ENCODE results near the gene PARP6. TPM values are rescaled to one million over a fixed set of nuclear protein-coding genes. Genes with fewer than 3 reads are reported as not detected.

The PARP6 gene
- total RNA-seq, 2 experiments from 2014 or later, result 41.4 to 58.2 TPM

DNA sequence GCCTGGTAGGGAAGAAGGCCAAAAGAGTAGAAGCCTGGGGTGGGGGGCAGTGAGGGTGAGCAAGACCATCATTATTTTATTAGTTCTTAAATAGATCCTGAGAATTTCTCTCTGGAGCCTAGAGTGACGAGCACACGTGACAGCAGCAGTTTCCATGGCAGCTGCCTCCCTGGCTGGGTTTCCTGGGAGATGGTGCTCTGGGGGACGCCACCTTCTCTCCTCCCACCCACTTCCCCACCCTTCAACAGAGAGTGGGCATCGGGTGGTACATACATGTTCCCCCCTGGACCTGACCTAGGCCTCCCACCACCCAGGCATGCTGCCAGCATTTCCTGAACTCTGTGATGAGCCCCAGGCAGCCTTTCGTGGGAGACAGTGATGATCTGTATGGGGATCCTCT, 34.7 kb upstream of the PARP6 start:
- no peak for ATAC-seq
- H3K4me1 Mint-ChIP-seq, result peaks cover 6% of the 10 kb centered on the region
- DNase-seq, result no peak
- intact Hi-C loops (cut with DNase I, micrococcal nuclease), result no loop called here
- H3K9me3 Mint-ChIP-seq (ENCODE audit: low read depth), result no peaks in the 10 kb centered on the region
- POLR2A ChIA-PET, result no interaction called here
- H3K27ac Mint-ChIP-seq, result no peak overlapping the region
- H3K4me3 Mint-ChIP-seq, result no peak overlapping the region
- no peaks in the 10 kb centered on the region for H3K27me3 Mint-ChIP-seq
- CTCF ChIA-PET, result interaction anchor here (0.8 kb wide), 1 partner anchor 11 kb away, joined by 3 read pairs; no protein-coding TSS in a partner anchor
- no peaks in the 10 kb centered on the region for H3K36me3 Mint-ChIP-seq (ENCODE audit: low read depth)

DNA sequence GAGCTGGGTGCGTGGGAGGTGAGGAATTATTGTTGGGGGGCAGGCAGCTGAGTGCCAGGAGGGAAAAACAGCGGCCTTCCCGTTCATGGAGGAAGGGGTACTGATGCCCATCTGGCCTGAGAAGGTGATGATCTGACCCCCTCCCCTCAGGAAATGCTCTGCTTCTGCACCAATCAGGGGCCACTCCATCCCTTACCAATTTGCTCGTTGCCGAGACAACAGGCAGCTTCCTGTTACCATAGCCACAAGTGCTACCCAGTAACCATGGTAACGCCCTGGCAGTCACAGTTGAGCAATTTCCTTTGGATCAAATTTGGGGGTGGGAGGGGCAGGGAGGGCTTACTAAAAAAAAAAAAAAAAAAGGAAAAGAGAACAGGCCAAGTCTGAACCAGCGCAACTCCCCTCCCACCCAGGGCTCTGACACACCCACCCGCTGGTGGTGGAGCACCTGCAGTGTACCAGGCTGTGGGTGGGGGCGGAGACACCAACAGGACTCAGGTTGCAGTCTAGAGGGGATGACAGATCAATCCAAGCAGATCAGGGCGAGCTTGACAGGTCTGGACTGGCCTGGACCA, 33.9 kb upstream of the PARP6 start:
- H3K27ac Mint-ChIP-seq, result no peak overlapping the region

DNA sequence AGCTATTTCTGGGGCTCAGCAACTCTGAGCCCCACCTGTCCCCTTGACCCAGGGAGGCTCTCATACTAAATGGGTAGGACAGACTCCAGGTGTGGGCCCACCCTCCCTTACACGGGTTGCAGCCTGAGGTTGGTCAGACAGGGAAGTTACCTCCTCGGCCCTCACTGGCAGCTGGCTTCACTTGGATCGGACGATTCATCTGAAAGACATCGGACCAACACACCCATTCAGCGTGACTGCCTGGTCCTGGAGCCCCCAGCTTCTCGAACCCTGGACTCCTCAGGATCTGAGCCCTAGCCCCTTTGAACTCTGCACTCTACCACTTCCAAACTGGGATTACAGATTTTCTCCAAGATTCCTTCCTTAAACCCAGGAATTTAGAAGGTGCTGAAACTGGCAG, 32.2 kb upstream of the PARP6 start:
- POLR2A ChIA-PET, result interaction anchor here (1.4 kb wide), 1 partner anchor 78 kb away, joined by 3 read pairs; no protein-coding TSS in a partner anchor
- ATAC-seq, result no peak

More for the DNA sequence above, 33.9 kb upstream of the PARP6 start:
- Mint-ChIP-seq H3K4me1 (peaks cover 6% of the 10 kb centered on the region), H3K36me3 (ENCODE audit: low read depth) (no peaks in the 10 kb centered on the region), H3K4me3 (no peak overlapping the region), H3K27me3 (no peaks in the 10 kb centered on the region), H3K9me3 (ENCODE audit: low read depth) (no peaks in the 10 kb centered on the region)
- ChIA-PET CTCF (no interaction called here), POLR2A (no interaction called here)
- peak; percentile 64 for DNase-seq
- intact Hi-C loops (cut with DNase I, micrococcal nuclease), result no loop called here
- ATAC-seq, result peak; percentile 71

DNA sequence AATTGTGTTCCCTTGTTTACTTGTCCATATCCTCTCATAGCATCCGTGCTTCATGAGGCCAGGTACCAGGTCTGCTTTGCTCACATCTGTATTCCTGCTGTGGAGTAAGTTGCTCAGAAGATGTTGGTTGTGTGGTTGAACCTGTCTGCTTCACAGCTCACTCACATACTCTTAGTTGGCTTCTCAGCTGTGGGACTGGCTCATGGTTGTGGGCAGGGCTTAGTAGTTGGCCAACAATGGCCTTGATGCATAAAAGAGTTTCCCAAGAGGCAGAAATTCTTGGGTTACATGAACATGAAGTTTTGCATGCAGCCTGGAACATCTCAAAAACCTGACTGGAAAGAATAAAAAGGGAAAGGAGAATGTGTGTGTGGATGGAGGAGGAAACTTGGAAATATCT, 30.6 kb upstream of the PARP6 start:
- intact Hi-C loops (cut with DNase I, micrococcal nuclease), result no loop called here

More for the DNA sequence above, 32.2 kb upstream of the PARP6 start:
- H3K27me3 Mint-ChIP-seq, result no peaks in the 10 kb centered on the region
- intact Hi-C loops (cut with DNase I, micrococcal nuclease), result no loop called here
- H3K4me1 Mint-ChIP-seq, result peaks cover 6% of the 10 kb centered on the region
- H3K36me3 Mint-ChIP-seq (ENCODE audit: low read depth), result no peaks in the 10 kb centered on the region
- CTCF ChIA-PET, result interaction anchor here (0.6 to 0.9 kb wide), 4 partner anchors 8 to 21 kb away, joined by 3 read pairs; no protein-coding TSS in a partner anchor
- no peak overlapping the region for H3K27ac Mint-ChIP-seq
- H3K9me3 Mint-ChIP-seq (ENCODE audit: low read depth), result no peaks in the 10 kb centered on the region
- DNase-seq, result no peak
- no peak overlapping the region for H3K4me3 Mint-ChIP-seq

DNA sequence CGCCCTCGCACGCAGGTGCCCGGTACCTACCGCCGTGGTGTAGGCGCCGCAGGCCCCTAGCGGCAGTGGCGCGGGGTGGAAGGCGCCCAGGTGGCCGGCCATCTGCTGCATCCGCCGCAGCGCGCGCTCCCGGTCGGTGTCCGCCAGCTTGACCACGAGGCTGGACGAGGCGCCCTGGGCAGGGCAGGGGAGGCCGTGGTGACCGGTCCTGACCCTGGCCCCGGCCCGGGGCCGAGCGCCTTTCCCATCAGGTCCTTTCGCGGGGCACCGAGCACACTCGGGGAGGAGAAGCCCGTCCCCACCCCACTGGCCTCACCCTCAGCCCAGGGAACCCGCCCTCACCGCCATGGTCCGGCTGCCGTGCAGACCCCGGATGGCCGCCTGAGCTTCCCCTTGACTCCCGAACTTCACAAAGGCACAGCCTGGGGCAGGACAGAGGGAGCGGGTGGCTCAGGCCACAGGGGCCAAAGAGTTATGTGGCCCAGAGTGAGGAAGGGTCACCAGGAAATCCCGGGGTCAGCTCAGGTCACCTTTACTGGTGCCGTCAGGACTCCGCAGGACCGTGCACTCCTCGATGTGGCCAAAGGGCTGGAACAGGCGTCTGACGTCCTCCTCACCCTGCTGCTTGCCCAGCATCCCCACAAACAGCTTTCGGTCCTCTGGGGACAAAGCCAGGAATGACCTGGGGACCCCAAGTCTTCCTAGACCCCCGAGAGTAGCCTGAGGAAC, 17.4 kb upstream of the PARP6 start:
- no peak overlapping the region for H3K27ac Mint-ChIP-seq
- no peaks in the 10 kb centered on the region for H3K36me3 Mint-ChIP-seq (ENCODE audit: low read depth)
- no peak overlapping the region for H3K4me3 Mint-ChIP-seq
- ATAC-seq, result no peak
- POLR2A ChIA-PET, result no interaction called here
- intact Hi-C loops (cut with DNase I, micrococcal nuclease), result no loop called here
- no peaks in the 10 kb centered on the region for H3K9me3 Mint-ChIP-seq (ENCODE audit: low read depth)
- DNase-seq, result no peak
- CTCF ChIA-PET, result interaction anchor here (1.1 kb wide), 1 partner anchor 10 kb away, joined by 3 read pairs; no protein-coding TSS in a partner anchor
- no peaks in the 10 kb centered on the region for H3K27me3 Mint-ChIP-seq
- H3K4me1 Mint-ChIP-seq, result no peaks in the 10 kb centered on the region

More for the DNA sequence above, 30.6 kb upstream of the PARP6 start:
- H3K4me3 Mint-ChIP-seq, result no peak overlapping the region
- no peaks in the 10 kb centered on the region for H3K9me3 Mint-ChIP-seq (ENCODE audit: low read depth)
- POLR2A ChIA-PET, result interaction anchor here (1.4 kb wide), 1 partner anchor 76 kb away, joined by 3 read pairs; no protein-coding TSS in a partner anchor
- peaks cover 6% of the 10 kb centered on the region for H3K4me1 Mint-ChIP-seq
- H3K27ac Mint-ChIP-seq, result no peak overlapping the region
- DNase-seq (no peak), ATAC-seq (no peak)
- no peaks in the 10 kb centered on the region for H3K27me3 Mint-ChIP-seq
- H3K36me3 Mint-ChIP-seq (ENCODE audit: low read depth), result no peaks in the 10 kb centered on the region
- CTCF ChIA-PET, result no interaction called here

DNA sequence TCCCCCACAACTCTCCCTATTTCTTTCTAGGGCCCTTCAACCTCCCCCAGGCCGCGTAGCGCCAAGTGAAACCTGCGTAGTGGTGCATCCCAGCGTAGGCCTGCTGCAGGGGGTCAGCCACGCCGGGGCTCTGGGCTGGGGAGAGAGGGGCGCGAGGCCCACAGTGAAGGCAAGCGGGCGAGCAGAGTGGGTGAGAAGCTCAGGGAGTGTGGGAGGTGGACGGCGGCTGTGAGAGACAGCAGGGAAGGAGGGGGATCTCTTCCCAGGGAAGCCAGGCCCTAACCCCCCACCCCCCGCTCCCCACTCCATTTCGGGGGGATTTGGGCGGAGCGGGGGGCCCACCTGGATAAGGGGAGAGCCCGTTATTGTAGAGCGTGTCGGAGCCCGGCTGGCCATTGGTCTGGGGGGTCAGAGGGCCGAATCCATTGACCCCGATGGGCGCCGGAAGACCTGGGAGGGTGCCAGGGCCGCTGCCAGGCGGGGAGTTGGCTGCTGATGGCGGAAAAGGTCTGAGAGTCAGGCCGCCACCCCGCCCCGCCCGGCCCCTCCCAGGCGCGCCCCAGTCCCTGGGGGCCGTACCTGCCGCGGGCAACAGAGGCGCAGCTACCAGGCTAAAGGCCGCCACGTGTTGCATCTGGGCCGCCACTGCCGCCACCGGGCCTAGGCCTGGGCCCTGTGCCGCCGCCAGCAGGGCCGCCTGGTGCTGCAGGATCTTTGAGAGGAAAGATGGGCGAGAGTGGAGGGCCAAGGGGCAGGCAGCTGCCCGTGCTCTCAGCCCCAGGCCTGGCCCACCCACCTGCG, 16.6 kb upstream of the PARP6 start:
- Mint-ChIP-seq H3K4me1 (no peaks in the 10 kb centered on the region), H3K9me3 (ENCODE audit: low read depth) (no peaks in the 10 kb centered on the region), H3K4me3 (no peak overlapping the region), H3K36me3 (ENCODE audit: low read depth) (no peaks in the 10 kb centered on the region), H3K27me3 (no peaks in the 10 kb centered on the region), H3K27ac (no peak overlapping the region)
- ATAC-seq, result no peak
- DNase-seq, result no peak
- ChIA-PET CTCF (no interaction called here), POLR2A (no interaction called here)
- intact Hi-C loops (cut with DNase I, micrococcal nuclease), result no loop called here

DNA sequence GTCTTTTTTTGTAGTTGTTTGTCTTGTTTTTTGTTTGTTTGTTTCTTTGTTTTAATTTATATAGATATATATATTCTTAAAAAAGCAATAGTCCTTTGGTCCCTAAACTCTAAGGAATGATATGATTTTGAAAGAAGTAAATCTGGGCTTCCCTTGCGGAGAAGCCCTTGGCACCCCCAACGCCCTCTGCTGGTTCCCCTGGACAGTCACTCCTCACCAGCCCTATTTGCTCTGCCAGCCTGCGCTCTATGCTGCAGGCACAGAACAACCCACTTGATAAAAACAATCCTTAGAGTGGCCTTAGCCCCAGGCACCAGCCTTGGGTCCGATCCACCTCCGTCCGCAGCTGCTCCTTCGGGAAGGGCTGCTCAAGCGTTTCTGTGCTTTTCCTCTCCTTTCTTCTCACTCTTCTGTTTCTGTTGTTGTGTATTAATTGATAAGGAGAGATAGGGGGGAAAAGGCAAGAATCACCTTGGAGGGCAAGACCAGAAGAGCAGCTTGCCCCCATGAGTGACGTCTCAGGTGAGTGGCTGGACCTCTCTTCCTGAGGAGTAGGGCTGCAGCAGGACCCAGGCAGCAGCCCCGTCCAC, 13.7 kb upstream of the PARP6 start:
- Mint-ChIP-seq H3K27me3 (no peaks in the 10 kb centered on the region), H3K9me3 (ENCODE audit: low read depth) (no peaks in the 10 kb centered on the region), H3K4me3 (no peak overlapping the region), H3K36me3 (ENCODE audit: low read depth) (no peaks in the 10 kb centered on the region), H3K27ac (no peak overlapping the region), H3K4me1 (no peaks in the 10 kb centered on the region)
- ATAC-seq (peak; percentile 58), DNase-seq (peak; percentile 74)
- intact Hi-C loops (cut with DNase I, micrococcal nuclease), result loop anchor here (1.0 kb wide), 1 partner anchor 87 kb away; no protein-coding TSS in a partner anchor
- ChIA-PET POLR2A (no interaction called here), CTCF (interaction anchor here (0.6 to 2.2 kb wide), 11 partner anchors 13 to 242 kb away, joined by 3 to 10 read pairs (median 3); partner anchors contain the start of gene GRAMD2A)

DNA sequence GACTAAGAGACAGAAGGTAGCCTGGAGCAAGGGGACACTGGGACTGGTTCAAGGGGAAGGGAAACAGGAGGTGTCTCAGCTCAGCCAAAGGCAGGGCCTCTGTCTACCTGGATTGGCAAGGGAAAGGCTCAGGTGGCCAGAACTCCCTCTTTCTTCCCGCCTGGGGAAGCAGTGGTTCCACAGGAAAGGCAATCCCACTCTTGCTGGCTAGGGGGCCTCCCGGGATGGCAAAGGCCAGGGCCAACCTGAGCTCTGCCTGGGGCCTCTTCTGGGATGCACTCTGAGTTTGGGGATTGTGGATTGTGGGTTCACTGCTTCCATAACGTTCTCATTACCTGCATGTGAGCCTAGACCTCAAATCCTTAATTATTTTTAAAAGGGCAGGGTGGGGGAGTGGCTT, 13.0 kb upstream of the PARP6 start:
- Mint-ChIP-seq H3K4me3 (no peak overlapping the region), H3K9me3 (ENCODE audit: low read depth) (no peaks in the 10 kb centered on the region), H3K27ac (no peak overlapping the region), H3K27me3 (no peaks in the 10 kb centered on the region), H3K36me3 (ENCODE audit: low read depth) (no peaks in the 10 kb centered on the region), H3K4me1 (no peaks in the 10 kb centered on the region)
- POLR2A ChIA-PET, result no interaction called here
- CTCF ChIA-PET, result interaction anchor here (0.6 to 2.2 kb wide), 9 partner anchors 13 to 751 kb away, joined by 3 to 10 read pairs (median 3); partner anchors contain the start of gene HEXA
- intact Hi-C loops (cut with DNase I, micrococcal nuclease), result no loop called here
- no peak for ATAC-seq
- DNase-seq, result no peak

DNA sequence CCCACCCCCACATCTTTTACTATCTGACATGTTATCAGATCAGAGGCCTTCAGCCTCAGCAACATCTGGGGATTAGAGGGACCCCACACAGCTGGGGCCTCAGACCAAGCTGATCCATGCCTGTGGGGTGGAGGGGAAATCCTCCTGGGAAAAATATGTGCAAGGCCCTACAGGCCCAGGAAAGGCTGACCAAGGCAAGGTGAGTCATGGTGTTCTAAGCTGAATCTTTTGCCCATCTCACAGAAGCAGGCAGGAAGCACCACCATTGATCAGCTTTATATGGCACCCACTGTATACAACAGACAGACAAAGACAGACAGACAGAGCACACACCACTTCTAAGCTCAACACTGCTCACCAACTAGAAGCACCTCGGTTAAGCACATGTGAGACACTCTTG, 12.4 kb upstream of the PARP6 start:
- no peaks in the 10 kb centered on the region for H3K4me1 Mint-ChIP-seq
- ATAC-seq (no peak), DNase-seq (no peak)
- intact Hi-C loops (cut with DNase I, micrococcal nuclease), result no loop called here
- no peaks in the 10 kb centered on the region for H3K27me3 Mint-ChIP-seq
- ChIA-PET POLR2A (no interaction called here), CTCF (interaction anchor here (0.6 to 1.6 kb wide), 8 partner anchors 12 to 752 kb away, joined by 3 to 5 read pairs (median 3); partner anchors contain the start of gene HEXA)
- H3K9me3 Mint-ChIP-seq (ENCODE audit: low read depth), result no peaks in the 10 kb centered on the region
- no peaks in the 10 kb centered on the region for H3K36me3 Mint-ChIP-seq (ENCODE audit: low read depth)
- no peak overlapping the region for H3K4me3 Mint-ChIP-seq
- H3K27ac Mint-ChIP-seq, result no peak overlapping the region

DNA sequence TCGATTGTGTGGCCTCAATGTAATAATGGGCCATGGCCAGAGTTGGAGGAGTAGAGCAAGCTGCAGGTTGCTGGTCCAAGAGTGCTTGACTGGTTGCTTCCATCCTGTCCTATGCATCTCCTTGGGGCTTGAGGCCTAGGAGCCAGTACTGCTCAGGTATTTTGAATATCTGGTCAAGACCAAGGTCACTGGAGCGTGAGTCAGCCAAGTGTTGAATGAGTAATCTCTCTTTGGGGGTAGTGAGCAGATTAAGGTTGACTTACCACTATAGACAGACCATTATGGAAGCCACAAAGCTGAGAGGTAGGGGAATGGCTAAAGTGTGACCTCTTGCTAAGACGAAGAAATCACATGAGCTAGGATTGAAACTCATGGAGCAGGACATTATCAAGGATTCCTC, 9.4 kb upstream of the PARP6 start:
- Mint-ChIP-seq H3K27ac (no peak overlapping the region), H3K36me3 (ENCODE audit: low read depth) (no peaks in the 10 kb centered on the region), H3K4me1 (no peaks in the 10 kb centered on the region), H3K4me3 (no peak overlapping the region), H3K27me3 (no peaks in the 10 kb centered on the region), H3K9me3 (ENCODE audit: low read depth) (no peaks in the 10 kb centered on the region)
- intact Hi-C loops (cut with DNase I, micrococcal nuclease), result no loop called here
- ChIA-PET POLR2A (no interaction called here), CTCF (no interaction called here)
- no peak for ATAC-seq
- no peak for DNase-seq

DNA sequence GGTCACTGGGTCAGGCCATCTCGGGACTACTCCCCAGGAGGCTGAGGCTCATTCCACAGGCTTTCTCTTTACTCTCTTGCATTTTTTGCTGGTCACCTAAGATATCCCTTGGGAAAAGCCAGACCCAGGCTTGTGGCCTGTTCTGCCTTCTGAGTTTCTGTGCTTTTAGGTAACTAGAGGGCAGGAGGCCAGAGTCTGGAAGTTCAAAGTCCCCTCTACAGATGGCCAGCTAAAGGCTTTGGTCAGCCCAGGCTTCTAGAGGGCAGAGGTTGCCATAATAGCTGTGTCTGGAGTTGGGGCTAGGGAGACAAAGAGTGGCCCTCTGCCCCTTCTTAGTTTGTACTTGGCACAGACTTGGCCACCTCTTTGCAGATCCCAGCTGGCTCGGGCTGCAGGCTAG, 8.4 kb upstream of the PARP6 start:
- Mint-ChIP-seq H3K27ac (no peak overlapping the region), H3K27me3 (no peaks in the 10 kb centered on the region), H3K9me3 (ENCODE audit: low read depth) (no peaks in the 10 kb centered on the region), H3K4me1 (no peaks in the 10 kb centered on the region), H3K4me3 (no peak overlapping the region), H3K36me3 (ENCODE audit: low read depth) (no peaks in the 10 kb centered on the region)
- POLR2A ChIA-PET, result no interaction called here
- CTCF ChIA-PET, result interaction anchor here (0.6 kb wide), 1 partner anchor 96 kb away, joined by 4 read pairs; no protein-coding TSS in a partner anchor
- no peak for ATAC-seq
- intact Hi-C loops (cut with DNase I, micrococcal nuclease), result no loop called here
- no peak for DNase-seq

All from activated CD4-positive, alpha-beta T cell treated with anti-CD3 and anti-CD28 coated beads for 36 hours (primary cell).